Transverse colon (tissue), 4 donors: Measurements from ENCODE around the gene ALDH9A1. TPM values are rescaled to one million over a fixed set of nuclear protein-coding genes. Genes with fewer than 3 reads are reported as not detected.
"Not testable (repeated sequence)": the region's sequence is repeated elsewhere in the genome, so short reads cannot be mapped to it uniquely, and the experiment has no call there.

Experiments
- DNase-seq: peaks from one replicate; pipeline ENCODE4 v3.0.0-alpha.2; 2019
- H3K27ac ChIP-seq, 4 donors: fragments of 200-600 bp; sonication (generic); 2 replicates each; pipeline ENCODE4 v1.5.1; 2016 to 2018; ENCODE audit warnings: inconsistent platforms in 4 of 4
- H3K27me3 ChIP-seq: fragments of 200-600 bp; sonication (generic); 2 replicates; pipeline ENCODE4 v1.5.1; 2017; ENCODE audit warnings: inconsistent platforms
- H3K36me3 ChIP-seq, 4 donors: fragments of 200-600 bp; sonication (generic); 2 replicates each; pipeline ENCODE4 v1.5.1; 2017 to 2019; ENCODE audit warnings: inconsistent platforms in 4 of 4
- H3K4me1 ChIP-seq, 4 donors: fragments of 200-600 bp; sonication (generic); 2 replicates each; pipeline ENCODE4 v1.5.1; 2017 to 2020; ENCODE audit warnings: inconsistent platforms in 4 of 4
- H3K4me3 ChIP-seq, 4 donors: fragments of 200-600 bp; sonication (generic); 1 replicate in 1 of 4; 2 replicates in 3 of 4; pipeline versions ENCODE4 v1.5.1 to v1.6.1; 2017 to 2019; ENCODE audit warnings: inconsistent platforms in 4 of 4
- H3K9me3 ChIP-seq, 2 donors: fragments of 200-600 bp; sonication (generic); 2 replicates each; pipeline ENCODE4 v1.5.1; 2017 to 2019; ENCODE audit warnings: inconsistent platforms in 2 of 2
- CTCF ChIP-seq, 5 experiments: fragments of 200-600 bp in 3 of 5; fragments of 450-650 bp in 2 of 5; sonication (generic) in 3 of 5; IDR thresholded peaks; 1 replicate in 2 of 5; 2 replicates in 3 of 5; pipeline ENCODE4 v1.5.1; 2016 to 2017; ENCODE audit warnings: antibody characterized with exemption in 5 of 5, inconsistent platforms in 3 of 5, mild to moderate bottlenecking in 2 of 5, moderate library complexity in 1 of 5
- EP300 ChIP-seq: sonication (generic); formaldehyde crosslinking; IDR thresholded peaks from one replicate; pipeline ENCODE4 v1.6.1; 2017; ENCODE audit warnings: antibody characterized with exemption, low read depth
- POLR2A ChIP-seq: fragments of 450-650 bp; IDR thresholded peaks from one replicate; pipeline ENCODE4 v1.6.1; 2016; ENCODE audit warnings: antibody characterized with exemption, mild to moderate bottlenecking, moderate library complexity
- POLR2AphosphoS5 ChIP-seq, 3 donors: sonication (generic); formaldehyde crosslinking; IDR thresholded peaks; one replicate each; pipeline ENCODE4 v1.6.1; 2016; ENCODE audit warnings: antibody characterized with exemption in 3 of 3
- WGBS, 2 donors: methylation state at CpG; one replicate each; pipeline ENCODE4 v1.1.5; 2018; ENCODE audit warnings: low coverage in 1 of 2; 5-methylcytosine and 5-hydroxymethylcytosine counted together
- in situ Hi-C, 4 donors: fragments of 200-750 bp; cut with MboI; loops; one replicate each; pipeline versions ENCODE4 v1.15.0 to v1.15.1; 2017; ENCODE audit warnings: low sequenced_read_pairs in 3 of 4, low pct_ligation_motif_present in 1 of 4, low pct_unique_long_range_greater_than_20kb in 1 of 4
- intact Hi-C: fragments of 100-400 bp; cut with DNase I; formaldehyde crosslinking; loops from one replicate; pipeline ENCODE4 v1.15.1; 2023; ENCODE audit warnings: low total_unique reads
- total RNA-seq, 4 donors: library from RNA; depleted of rRNA; stranded (reverse); fragments of >200 nt; gene quantifications; one replicate each; pipeline ENCODE4 v1.1.0, GENCODE V29; 2016

ALDH9A1 gene
- total RNA-seq, result 100 to 1,000 TPM in 1 of 4 donors, 10 to 100 TPM in 3; 15.3 to 103 (median 59.5) TPM

GRCh38 chr1:165697881-165698760 is at the start of gene ALDH9A1:
Gene ALDH9A1, minus strand, starts transcription at chr1:165698562. Its CDS starts 4 bp downstream, at chr1:165698558.
- Histone ChIP-seq H3K4me1 (peaks cover 13 to 29% (median 20%) of the 10 kb centered on the region in 4 donors), H3K27me3 (no peaks in the 10 kb centered on the region), H3K9me3 (no peaks in the 10 kb centered on the region), H3K27ac (peak within 1 kb of the TSS; percentile 93 to 96 (median 96)), H3K4me3 (peak within 1 kb of the TSS; percentile 67 to 69 (median 67)), H3K36me3 (peaks cover 0 to 5% (median 0%) of the 10 kb centered on the region in 4 donors)
- intact Hi-C loops, result loop anchor here (10.0 kb wide), 1 partner anchor 53 kb away; no protein-coding TSS in a partner anchor
- in situ Hi-C loops, result loop anchor here in 1 of 4 donors (10.0 kb wide), 1 partner anchor 93 kb away; no protein-coding TSS in a partner anchor
- peak; percentile 93 for DNase-seq
- peak in 4 of 5 experiments; percentile 13 to 48 (median 22) for TF ChIP-seq CTCF (IDR thresholded peaks at IDR 0.05)
- TF ChIP-seq POLR2AphosphoS5 (IDR thresholded peaks at IDR 0.05), result peak; percentile 94 to 97 (median 95)
- TF ChIP-seq EP300, result no peak
- TF ChIP-seq POLR2A, result peak; percentile 80
- 0 to 1% methylated on average over 17 to 64 of the region's 65 CpGs for WGBS, 2 donors

GRCh38 chr1:165747632-165748447 is 49.5 kb upstream of the ALDH9A1 start:
- in situ Hi-C loops, result no loop called here
- DNase-seq, result peak; percentile 19
- H3K36me3 ChIP-seq, result peaks cover 0 to 28% (median 10%) of the 10 kb centered on the region in 4 donors

GRCh38 chr1:165744913-165745312 is 46.6 kb upstream of the ALDH9A1 start:
- Histone ChIP-seq H3K4me1 (peaks cover 0 to 17% (median 6%) of the 10 kb centered on the region in 4 donors), H3K36me3 (peaks cover 0 to 41% (median 17%) of the 10 kb centered on the region in 4 donors)
- intact Hi-C loops, H3K9me3 ChIP-seq, in situ Hi-C loops, H3K4me3 ChIP-seq, H3K27me3 ChIP-seq, DNase-seq, H3K27ac ChIP-seq: not testable (repeated sequence)
- 100% methylated on average over 1 of the region's 1 CpG; no CpG with 5 or more reads in 1 of the 2 donors for WGBS, 2 donors

More at GRCh38 chr1:165747632-165748447, 49.5 kb upstream of the ALDH9A1 start:
- 87 to 88% methylated on average over 9 of the region's 9 CpGs for WGBS, 2 donors
- Histone ChIP-seq H3K27me3 (no peaks in the 10 kb centered on the region), H3K27ac (peak overlapping the region; percentile 10 to 69 (median 30)), H3K4me3 (no peak overlapping the region), H3K4me1 (peaks cover 0 to 17% (median 6%) of the 10 kb centered on the region in 4 donors), H3K9me3 (no peaks in the 10 kb centered on the region)
- intact Hi-C loops, result no loop called here
- TF ChIP-seq EP300 (no peak), CTCF (IDR thresholded peaks at IDR 0.05) (no peak), POLR2AphosphoS5 (IDR thresholded peaks at IDR 0.05) (no peak), POLR2A (no peak)

GRCh38 chr1:165742194-165742593 is 43.8 kb upstream of the ALDH9A1 start:
- 97 to 98% methylated on average over 6 to 8 of the region's 8 CpGs for WGBS, 2 donors
- Histone ChIP-seq H3K27me3 (no peaks in the 10 kb centered on the region), H3K27ac (no peak overlapping the region), H3K4me1 (peaks cover 0 to 6% (median 0%) of the 10 kb centered on the region in 4 donors), H3K36me3 (peaks cover 0 to 48% (median 17%) of the 10 kb centered on the region in 4 donors), H3K4me3 (no peak overlapping the region), H3K9me3 (no peaks in the 10 kb centered on the region)
- DNase-seq, result no peak
- in situ Hi-C loops (no loop called here), intact Hi-C loops (no loop called here)
- no peak for TF ChIP-seq EP300
- no peak for TF ChIP-seq POLR2AphosphoS5 (IDR thresholded peaks at IDR 0.05)
- no peak for TF ChIP-seq CTCF (IDR thresholded peaks at IDR 0.05)
